Measurements from ENCODE around the gene CX3CL1. TPM values are rescaled to one million over a fixed set of nuclear protein-coding genes. Genes with fewer than 3 reads are reported as not detected.

The CX3CL1 gene
- total RNA-seq, 1 experiment from 2014 or later, result 0.15 TPM

DNA sequence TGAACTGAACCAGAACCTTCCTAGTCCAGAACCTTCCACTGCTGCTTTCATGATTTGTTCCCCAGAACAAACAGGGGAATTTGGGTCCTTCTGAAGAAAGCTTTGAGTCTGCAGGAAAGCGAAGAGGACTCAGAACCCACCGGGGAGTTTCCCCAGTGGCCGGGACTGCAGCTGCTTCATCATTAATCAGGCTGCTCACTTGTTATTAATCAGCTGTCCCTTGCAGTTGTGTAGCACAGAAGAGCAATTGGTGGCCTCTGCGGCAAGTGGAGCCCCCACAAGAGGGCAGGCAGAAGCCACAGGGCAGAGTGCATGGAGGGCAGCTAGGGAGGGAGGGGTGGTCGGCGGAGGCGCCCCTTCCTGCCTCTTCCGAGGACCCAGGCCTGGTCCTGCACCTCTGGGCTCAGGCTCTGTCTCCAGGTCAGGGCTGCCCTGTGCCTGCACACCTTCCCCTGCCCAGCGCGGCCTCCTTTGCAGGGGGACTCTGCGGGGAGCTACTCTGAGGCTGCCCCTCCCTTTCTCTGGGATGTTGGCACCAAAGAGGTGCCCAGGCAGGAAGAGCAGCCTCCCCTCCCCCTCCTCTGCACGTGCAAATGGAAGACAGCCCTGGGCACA is 39.2 kb downstream of the CX3CL1 start:
- DNase-seq (ENCODE audit: low read depth, low spot score), result no peak
- Histone ChIP-seq H3K27me3 (ENCODE audit: insufficient read depth, low read length) (peaks cover under 1% of the 10 kb centered on the region; the same call in 1 of the 2 replicates), H2AFZ (ENCODE audit: low read depth, low read length, poor library complexity, severe bottlenecking) (no peak overlapping the region), H3K9me3 (ENCODE audit: control insufficient read depth in 1 of 2, insufficient read depth in 1 of 2, low read depth in 1 of 2, low read length in 2 of 2) (no peaks in the 10 kb centered on the region), H3K79me2 (ENCODE audit: insufficient read depth, low read length) (no peaks in the 10 kb centered on the region), H4K20me1 (ENCODE audit: insufficient read depth) (no peaks in the 10 kb centered on the region), H3K4me2 (ENCODE audit: low read length) (no peak overlapping the region), H3K4me1 (ENCODE audit: control insufficient read depth in 1 of 2, insufficient read depth in 2 of 2, low read length in 2 of 2) (peaks cover 0 to under 1% of the 10 kb centered on the region in 2 experiments; a peak in 1 of 4 replicates), H3K36me3 (ENCODE audit: control insufficient read depth in 1 of 2, insufficient read depth in 2 of 2, low read length in 2 of 2) (no peaks in the 10 kb centered on the region), H3K27ac (ENCODE audit: low read depth, low read length) (no peak overlapping the region), H3K9me2 (ENCODE audit: insufficient read depth) (no peaks in the 10 kb centered on the region), H3K9ac (ENCODE audit: low read length) (no peak overlapping the region), H3K4me3 (replicated peaks in 1 of 2; ENCODE audit: low read depth in 1 of 2, low read length in 2 of 2) (no peak overlapping the region)
- ATAC-seq, result no peak
- ChIA-PET RAD21 (ENCODE audit: low non-redundant PET in 1 of 2, low total read pairs in 2 of 2, uncharacterized antibody in 2 of 2, unreplicated experiment in 2 of 2) (no interaction called here), POLR2A (no interaction called here), CTCF (no interaction called here)
- TF ChIP-seq ELF1 (IDR thresholded peaks at IDR 0.05; ENCODE audit: borderline replicate concordance, low read depth) (no peak), POLR2A (IDR thresholded peaks at IDR 0.05; ENCODE audit: borderline replicate concordance, extremely low read depth, insufficient read depth, insufficient read length) (no peak), SIN3A (IDR thresholded peaks at IDR 0.05; ENCODE audit: low read depth) (no peak), YY1 (IDR thresholded peaks at IDR 0.05; ENCODE audit: extremely low read depth, insufficient replicate concordance, low read depth, low read length) (no peak), SRF (IDR thresholded peaks at IDR 0.05; ENCODE audit: low read depth) (no peak), EGR1 (IDR thresholded peaks at IDR 0.05; ENCODE audit: low read depth) (no peak), ZNF274 (IDR thresholded peaks at IDR 0.05; ENCODE audit: low read depth, low read length) (no peak), RAD21 (IDR thresholded peaks at IDR 0.05; ENCODE audit: low read depth) (no peak), JUND (IDR thresholded peaks at IDR 0.05) (no peak), CBX3 (IDR thresholded peaks at IDR 0.05; ENCODE audit: low read depth) (no peak)
- TF ChIP-seq, protein P1, sequence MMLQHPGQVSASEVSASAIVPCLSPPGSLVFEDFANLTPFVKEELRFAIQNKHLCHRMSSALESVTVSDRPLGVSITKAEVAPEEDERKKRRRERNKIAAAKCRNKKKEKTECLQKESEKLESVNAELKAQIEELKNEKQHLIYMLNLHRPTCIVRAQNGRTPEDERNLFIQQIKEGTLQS (IDR thresholded peaks at IDR 0.05), result no peak
- TF ChIP-seq, protein P2, sequence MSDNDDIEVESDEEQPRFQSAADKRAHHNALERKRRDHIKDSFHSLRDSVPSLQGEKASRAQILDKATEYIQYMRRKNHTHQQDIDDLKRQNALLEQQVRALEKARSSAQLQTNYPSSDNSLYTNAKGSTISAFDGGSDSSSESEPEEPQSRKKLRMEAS (IDR thresholded peaks at IDR 0.05), result no peak
- TF ChIP-seq, protein P3, sequence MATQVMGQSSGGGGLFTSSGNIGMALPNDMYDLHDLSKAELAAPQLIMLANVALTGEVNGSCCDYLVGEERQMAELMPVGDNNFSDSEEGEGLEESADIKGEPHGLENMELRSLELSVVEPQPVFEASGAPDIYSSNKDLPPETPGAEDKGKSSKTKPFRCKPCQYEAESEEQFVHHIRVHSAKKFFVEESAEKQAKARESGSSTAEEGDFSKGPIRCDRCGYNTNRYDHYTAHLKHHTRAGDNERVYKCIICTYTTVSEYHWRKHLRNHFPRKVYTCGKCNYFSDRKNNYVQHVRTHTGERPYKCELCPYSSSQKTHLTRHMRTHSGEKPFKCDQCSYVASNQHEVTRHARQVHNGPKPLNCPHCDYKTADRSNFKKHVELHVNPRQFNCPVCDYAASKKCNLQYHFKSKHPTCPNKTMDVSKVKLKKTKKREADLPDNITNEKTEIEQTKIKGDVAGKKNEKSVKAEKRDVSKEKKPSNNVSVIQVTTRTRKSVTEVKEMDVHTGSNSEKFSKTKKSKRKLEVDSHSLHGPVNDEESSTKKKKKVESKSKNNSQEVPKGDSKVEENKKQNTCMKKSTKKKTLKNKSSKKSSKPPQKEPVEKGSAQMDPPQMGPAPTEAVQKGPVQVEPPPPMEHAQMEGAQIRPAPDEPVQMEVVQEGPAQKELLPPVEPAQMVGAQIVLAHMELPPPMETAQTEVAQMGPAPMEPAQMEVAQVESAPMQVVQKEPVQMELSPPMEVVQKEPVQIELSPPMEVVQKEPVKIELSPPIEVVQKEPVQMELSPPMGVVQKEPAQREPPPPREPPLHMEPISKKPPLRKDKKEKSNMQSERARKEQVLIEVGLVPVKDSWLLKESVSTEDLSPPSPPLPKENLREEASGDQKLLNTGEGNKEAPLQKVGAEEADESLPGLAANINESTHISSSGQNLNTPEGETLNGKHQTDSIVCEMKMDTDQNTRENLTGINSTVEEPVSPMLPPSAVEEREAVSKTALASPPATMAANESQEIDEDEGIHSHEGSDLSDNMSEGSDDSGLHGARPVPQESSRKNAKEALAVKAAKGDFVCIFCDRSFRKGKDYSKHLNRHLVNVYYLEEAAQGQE (IDR thresholded peaks at IDR 0.05; ENCODE audit: low read depth), result no peak
- TF ChIP-seq, protein P4, sequence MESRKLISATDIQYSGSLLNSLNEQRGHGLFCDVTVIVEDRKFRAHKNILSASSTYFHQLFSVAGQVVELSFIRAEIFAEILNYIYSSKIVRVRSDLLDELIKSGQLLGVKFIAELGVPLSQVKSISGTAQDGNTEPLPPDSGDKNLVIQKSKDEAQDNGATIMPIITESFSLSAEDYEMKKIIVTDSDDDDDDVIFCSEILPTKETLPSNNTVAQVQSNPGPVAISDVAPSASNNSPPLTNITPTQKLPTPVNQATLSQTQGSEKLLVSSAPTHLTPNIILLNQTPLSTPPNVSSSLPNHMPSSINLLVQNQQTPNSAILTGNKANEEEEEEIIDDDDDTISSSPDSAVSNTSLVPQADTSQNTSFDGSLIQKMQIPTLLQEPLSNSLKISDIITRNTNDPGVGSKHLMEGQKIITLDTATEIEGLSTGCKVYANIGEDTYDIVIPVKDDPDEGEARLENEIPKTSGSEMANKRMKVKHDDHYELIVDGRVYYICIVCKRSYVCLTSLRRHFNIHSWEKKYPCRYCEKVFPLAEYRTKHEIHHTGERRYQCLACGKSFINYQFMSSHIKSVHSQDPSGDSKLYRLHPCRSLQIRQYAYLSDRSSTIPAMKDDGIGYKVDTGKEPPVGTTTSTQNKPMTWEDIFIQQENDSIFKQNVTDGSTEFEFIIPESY (IDR thresholded peaks at IDR 0.05; ENCODE audit: extremely low read depth, insufficient replicate concordance, low read length), result no peak
- intact Hi-C loops (cut with micrococcal nuclease), result no loop called here
- no TSS peak for BruUV-seq (replicated peaks)

Data from HCT116 (cell line).